Stomach smooth muscle (tissue), 2 donors: ENCODE measurements around the gene PREP.
A peak's percentile ranks its signal among the peaks of the same experiment; 100 is the strongest.

Source experiments
- H3K27ac ChIP-seq: one replicate; pipeline ENCODE4 v1.7.0; 2013; ENCODE audit warnings: mild to moderate bottlenecking, low read length, inconsistent platforms
- H3K27me3 ChIP-seq, 2 donors: one replicate each; pipeline ENCODE4 v1.7.0; 2013; ENCODE audit warnings: low read length in 2 of 2; ENCODE audit not compliant: insufficient read depth in 2 of 2, control insufficient read depth in 1 of 2
- H3K36me3 ChIP-seq, 2 donors: one replicate each; pipeline ENCODE4 v1.7.0; 2013; ENCODE audit warnings: low read length in 2 of 2; ENCODE audit not compliant: control insufficient read depth in 2 of 2, insufficient read depth in 2 of 2
- H3K4me1 ChIP-seq: one replicate; pipeline ENCODE4 v1.7.0; 2013; ENCODE audit warnings: low read length; ENCODE audit not compliant: control insufficient read depth, insufficient read depth
- H3K4me3 ChIP-seq, 2 donors: one replicate each; pipeline ENCODE4 v1.7.0; 2013; ENCODE audit warnings: low read length in 2 of 2
- H3K9ac ChIP-seq, 2 donors: one replicate each; pipeline ENCODE4 v1.7.0; 2013; ENCODE audit warnings: low read length in 2 of 2, mild to moderate bottlenecking in 1 of 2
- H3K9me3 ChIP-seq, 2 donors: one replicate each; pipeline ENCODE4 v1.7.0; 2013; ENCODE audit warnings: low read length in 2 of 2; ENCODE audit not compliant: control insufficient read depth in 2 of 2
- donor health status: healthy.
- donor health status: Pancreatic carcinoma.

Gene PREP

GRCh38 chr6:105402939-105403935 lies at the start of gene PREP:
PREP (minus strand) TSS chr6:105403082; CDS start chr6:105402891, 191 bp downstream.
- Histone ChIP-seq H3K27ac (peak within 1 kb of the TSS; percentile 53), H3K27me3 (no peaks in the 10 kb centered on the region), H3K36me3 (no peaks in the 10 kb centered on the region), H3K4me3 (peak within 1 kb of the TSS; percentile 91 to 93), H3K9me3 (no peaks in the 10 kb centered on the region), H3K9ac (peak within 1 kb of the TSS; percentile 62 to 85), H3K4me1 (peaks cover 7% of the 10 kb centered on the region)

GRCh38 chr6:105452376-105452775 lies 49.5 kb upstream of the PREP start:
- no peaks in the 10 kb centered on the region for H3K27me3 ChIP-seq
- no peaks in the 10 kb centered on the region for H3K36me3 ChIP-seq
- no peak overlapping the region for H3K27ac ChIP-seq
- no peaks in the 10 kb centered on the region for H3K9me3 ChIP-seq
- no peak overlapping the region for H3K4me3 ChIP-seq
- no peak overlapping the region for H3K9ac ChIP-seq
- H3K4me1 ChIP-seq: no peaks in the 10 kb centered on the region

GRCh38 chr6:105449756-105450390 lies 47.0 kb upstream of the PREP start:
- no peaks in the 10 kb centered on the region for H3K36me3 ChIP-seq
- H3K4me1 ChIP-seq: no peaks in the 10 kb centered on the region
- H3K9ac ChIP-seq: no peak overlapping the region
- H3K27ac ChIP-seq: no peak overlapping the region
- H3K9me3 ChIP-seq: no peaks in the 10 kb centered on the region
- no peak overlapping the region for H3K4me3 ChIP-seq
- no peaks in the 10 kb centered on the region for H3K27me3 ChIP-seq

DNA sequence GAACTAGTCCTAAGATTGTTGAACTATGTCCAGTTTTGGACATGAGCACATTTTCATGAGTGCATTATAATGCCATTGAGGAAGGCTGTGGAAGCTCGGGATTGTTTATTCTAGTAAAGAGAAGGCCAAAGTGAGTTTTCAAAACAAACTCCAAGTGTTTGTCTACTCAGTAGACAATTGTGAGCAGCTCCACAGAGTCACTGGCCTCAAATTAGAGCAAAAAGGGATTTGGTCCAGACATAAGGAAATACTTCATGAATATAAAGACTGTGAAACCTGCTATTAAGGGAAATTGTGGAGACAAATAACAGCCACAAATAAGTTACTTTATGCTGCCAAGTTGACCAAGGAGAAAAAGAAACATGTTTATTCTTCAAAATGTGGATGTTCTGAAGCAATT lies 42.6 kb upstream of the PREP start:
- no peaks in the 10 kb centered on the region for H3K27me3 ChIP-seq
- no peak overlapping the region for H3K9ac ChIP-seq
- no peaks in the 10 kb centered on the region for H3K36me3 ChIP-seq
- H3K4me3 ChIP-seq: no peak overlapping the region
- H3K9me3 ChIP-seq: no peaks in the 10 kb centered on the region
- H3K4me1 ChIP-seq: no peaks in the 10 kb centered on the region
- no peak overlapping the region for H3K27ac ChIP-seq

- no peak overlapping the region for H3K9ac ChIP-seq
- no peaks in the 10 kb centered on the region for H3K27me3 ChIP-seq
- H3K4me1 ChIP-seq: no peaks in the 10 kb centered on the region
- H3K4me3 ChIP-seq: no peak overlapping the region
- H3K27ac ChIP-seq: no peak overlapping the region
- H3K36me3 ChIP-seq: no peaks in the 10 kb centered on the region
- H3K9me3 ChIP-seq: no peaks in the 10 kb centered on the region
Observed at GRCh38 chr6:105443941-105444340, 41.1 kb upstream of the PREP start.

- Histone ChIP-seq H3K27ac (no peak overlapping the region), H3K9ac (no peak overlapping the region), H3K36me3 (no peaks in the 10 kb centered on the region), H3K9me3 (no peaks in the 10 kb centered on the region), H3K27me3 (no peaks in the 10 kb centered on the region), H3K4me1 (no peaks in the 10 kb centered on the region), H3K4me3 (no peak overlapping the region)
Observed at GRCh38 chr6:105442369-105442768, 39.5 kb upstream of the PREP start.

DNA sequence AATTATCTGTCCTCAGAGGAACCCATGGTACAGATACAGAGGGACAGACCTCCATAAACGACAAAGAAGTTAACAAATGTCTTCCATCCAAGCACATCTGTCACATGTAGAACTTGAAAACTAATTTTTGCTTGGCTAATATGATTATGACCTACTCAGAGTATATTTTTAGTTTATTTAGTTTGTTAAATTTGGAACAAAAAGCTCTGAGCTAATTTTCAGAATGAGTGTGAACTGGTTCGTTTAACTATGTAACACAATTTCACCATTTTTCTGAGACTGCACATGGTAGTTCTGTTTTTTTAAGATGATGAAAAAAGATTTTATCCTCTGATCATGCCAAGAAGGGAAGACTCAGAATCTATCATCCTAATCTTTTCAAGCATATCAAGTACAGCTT lies 34.4 kb upstream of the PREP start:
- Histone ChIP-seq H3K27me3 (peaks cover 0 to 2% of the 10 kb centered on the region in 2 donors), H3K27ac (no peak overlapping the region), H3K9me3 (no peaks in the 10 kb centered on the region), H3K4me3 (no peak overlapping the region), H3K9ac (no peak overlapping the region), H3K4me1 (no peaks in the 10 kb centered on the region), H3K36me3 (no peaks in the 10 kb centered on the region)

GRCh38 chr6:105433723-105434122 lies 30.8 kb upstream of the PREP start:
- Histone ChIP-seq H3K36me3 (no peaks in the 10 kb centered on the region), H3K27ac (no peak overlapping the region), H3K27me3 (peaks cover 0 to 2% of the 10 kb centered on the region in 2 donors), H3K4me3 (no peak overlapping the region), H3K4me1 (no peaks in the 10 kb centered on the region), H3K9ac (no peak overlapping the region), H3K9me3 (no peaks in the 10 kb centered on the region)

- H3K9me3 ChIP-seq: no peaks in the 10 kb centered on the region
- no peak overlapping the region for H3K27ac ChIP-seq
- H3K27me3 ChIP-seq: peaks cover 0 to 2% of the 10 kb centered on the region in 2 donors
- no peak overlapping the region for H3K9ac ChIP-seq
- H3K36me3 ChIP-seq: no peaks in the 10 kb centered on the region
- H3K4me3 ChIP-seq: no peak overlapping the region
- no peaks in the 10 kb centered on the region for H3K4me1 ChIP-seq
Observed at GRCh38 chr6:105432797-105433196, 29.9 kb upstream of the PREP start.

DNA sequence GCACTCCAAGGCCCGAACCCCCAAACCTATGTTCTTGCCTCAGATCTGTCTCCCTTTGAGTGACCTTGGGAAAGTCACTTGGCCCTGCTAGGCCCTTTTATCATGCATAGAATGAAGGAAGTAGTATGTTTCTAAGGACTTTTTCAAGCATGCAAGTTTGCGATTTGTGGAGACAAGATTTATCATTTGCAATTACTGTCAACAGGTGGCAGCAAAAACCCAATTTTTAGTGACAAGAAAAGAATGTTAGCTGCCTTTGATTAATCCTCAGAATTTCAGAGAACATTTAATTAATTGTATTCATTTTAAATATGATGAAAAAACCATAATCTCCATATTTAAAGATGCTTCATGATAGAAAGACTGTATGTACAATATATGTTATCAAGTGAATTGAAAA lies 28.3 kb upstream of the PREP start:
- H3K27me3 ChIP-seq: peaks cover 0 to 2% of the 10 kb centered on the region in 2 donors
- no peaks in the 10 kb centered on the region for H3K9me3 ChIP-seq
- H3K9ac ChIP-seq: no peak overlapping the region
- H3K4me3 ChIP-seq: no peak overlapping the region
- no peaks in the 10 kb centered on the region for H3K36me3 ChIP-seq
- H3K27ac ChIP-seq: no peak overlapping the region
- no peaks in the 10 kb centered on the region for H3K4me1 ChIP-seq

GRCh38 chr6:105430685-105431084 lies 27.8 kb upstream of the PREP start:
- Histone ChIP-seq H3K4me1 (no peaks in the 10 kb centered on the region), H3K36me3 (no peaks in the 10 kb centered on the region), H3K9ac (no peak overlapping the region), H3K27ac (no peak overlapping the region), H3K27me3 (no peaks in the 10 kb centered on the region), H3K4me3 (no peak overlapping the region), H3K9me3 (no peaks in the 10 kb centered on the region)
